ENCODE data around the gene MID2.

MID2 gene

DNA sequence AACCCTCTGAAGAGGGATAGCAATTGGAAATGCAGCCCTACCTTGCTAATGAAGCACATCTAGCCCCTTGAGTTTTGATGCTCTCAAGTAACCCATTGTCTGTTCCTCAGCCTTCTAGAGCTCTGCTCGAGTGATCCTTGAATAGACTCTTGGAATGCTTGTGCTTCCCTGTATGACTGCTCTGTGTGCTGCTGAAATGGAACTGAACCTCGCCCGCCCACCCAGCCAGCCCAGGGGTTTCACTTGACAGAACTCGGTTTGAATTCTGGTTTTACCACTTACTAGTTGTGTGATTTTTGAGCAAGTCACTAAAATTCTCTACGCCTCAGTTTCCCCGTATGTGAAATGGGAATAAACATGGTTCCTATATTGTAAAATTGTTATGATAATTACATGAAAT lies 77.1 kb downstream of the MID2 start:
- no peak for DNase-seq (ENCODE audit: low spot score)
- TF ChIP-seq, protein P1, sequence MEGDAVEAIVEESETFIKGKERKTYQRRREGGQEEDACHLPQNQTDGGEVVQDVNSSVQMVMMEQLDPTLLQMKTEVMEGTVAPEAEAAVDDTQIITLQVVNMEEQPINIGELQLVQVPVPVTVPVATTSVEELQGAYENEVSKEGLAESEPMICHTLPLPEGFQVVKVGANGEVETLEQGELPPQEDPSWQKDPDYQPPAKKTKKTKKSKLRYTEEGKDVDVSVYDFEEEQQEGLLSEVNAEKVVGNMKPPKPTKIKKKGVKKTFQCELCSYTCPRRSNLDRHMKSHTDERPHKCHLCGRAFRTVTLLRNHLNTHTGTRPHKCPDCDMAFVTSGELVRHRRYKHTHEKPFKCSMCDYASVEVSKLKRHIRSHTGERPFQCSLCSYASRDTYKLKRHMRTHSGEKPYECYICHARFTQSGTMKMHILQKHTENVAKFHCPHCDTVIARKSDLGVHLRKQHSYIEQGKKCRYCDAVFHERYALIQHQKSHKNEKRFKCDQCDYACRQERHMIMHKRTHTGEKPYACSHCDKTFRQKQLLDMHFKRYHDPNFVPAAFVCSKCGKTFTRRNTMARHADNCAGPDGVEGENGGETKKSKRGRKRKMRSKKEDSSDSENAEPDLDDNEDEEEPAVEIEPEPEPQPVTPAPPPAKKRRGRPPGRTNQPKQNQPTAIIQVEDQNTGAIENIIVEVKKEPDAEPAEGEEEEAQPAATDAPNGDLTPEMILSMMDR (IDR thresholded peaks at IDR 0.05): no peak
- Histone ChIP-seq H3K27ac (no peak overlapping the region), H3K4me3 (no peak overlapping the region)

DNA sequence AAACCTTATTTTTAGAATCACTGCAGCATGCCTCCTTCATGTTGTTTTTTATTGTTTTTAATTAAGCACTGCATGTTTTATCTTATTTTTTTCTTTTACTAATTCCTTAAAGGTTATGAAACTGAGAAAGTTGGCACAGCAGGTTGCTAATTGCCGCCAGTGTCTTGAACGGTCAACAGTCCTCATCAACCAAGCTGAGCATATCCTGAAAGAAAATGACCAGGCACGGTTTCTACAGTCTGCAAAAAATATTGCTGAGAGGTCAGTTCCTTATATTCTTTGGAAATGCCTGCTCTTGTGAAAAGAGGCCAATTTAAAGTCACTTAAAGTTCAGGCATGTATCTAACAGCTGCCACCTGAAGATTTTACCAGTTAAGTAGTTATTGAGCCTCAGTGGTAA lies 79.7 kb downstream of the MID2 start:
- Histone ChIP-seq H3K27ac (no peak overlapping the region), H3K4me3 (no peak overlapping the region)
- TF ChIP-seq, protein P1 (IDR thresholded peaks at IDR 0.05): no peak
- DNase-seq (ENCODE audit: low spot score): no peak

DNA sequence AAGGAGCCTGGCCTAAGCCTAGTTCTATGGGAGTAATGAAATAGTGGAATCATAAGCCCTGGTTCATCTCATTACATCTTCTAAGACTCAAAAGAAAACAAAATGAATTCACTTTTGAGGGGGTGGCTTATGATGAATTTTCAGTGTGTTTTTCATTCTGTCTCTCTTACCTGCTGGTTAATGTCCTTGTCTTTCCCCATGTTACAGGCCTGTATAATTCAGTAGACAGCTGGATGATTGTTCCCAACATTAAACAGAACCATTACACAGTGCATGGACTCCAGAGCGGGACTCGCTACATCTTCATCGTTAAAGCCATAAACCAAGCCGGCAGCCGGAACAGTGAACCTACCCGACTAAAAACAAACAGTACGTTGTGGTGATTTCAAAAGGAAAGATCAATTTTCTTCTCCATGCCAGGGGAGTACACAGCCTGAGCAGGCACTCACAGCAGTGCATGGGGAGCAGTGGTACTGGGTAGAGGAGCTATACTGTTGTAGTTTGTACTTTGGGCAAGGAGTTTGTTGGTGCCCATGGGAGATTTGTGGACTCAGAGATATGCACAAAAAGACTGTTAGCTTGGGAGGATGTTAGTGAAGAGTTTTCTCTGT lies 98.6 kb downstream of the MID2 start:
- no peak overlapping the region for H3K4me3 ChIP-seq
- no peak for DNase-seq (ENCODE audit: low spot score)
- H3K27ac ChIP-seq: no peak overlapping the region
- TF ChIP-seq, protein P1 (IDR thresholded peaks at IDR 0.05): no peak

DNA sequence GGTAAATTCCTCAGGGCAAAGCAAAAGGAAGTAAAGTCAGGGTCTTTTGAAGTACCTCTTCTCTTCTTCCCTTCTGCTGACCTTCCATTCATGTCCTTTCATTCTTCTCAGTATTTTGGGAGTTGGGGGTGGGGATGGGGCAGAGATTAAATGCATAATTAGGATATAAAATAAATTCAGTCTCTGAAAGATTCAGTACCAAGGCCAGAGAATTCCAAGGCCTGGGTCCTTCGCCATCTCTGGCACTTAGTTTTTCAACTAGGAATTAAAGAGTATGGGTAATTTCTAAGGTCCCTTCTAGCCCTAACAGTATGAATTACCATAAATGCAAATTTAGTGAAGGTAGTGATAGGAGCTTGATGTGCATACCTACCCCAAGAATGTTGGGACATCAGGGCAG lies 108.6 kb downstream of the MID2 start:
- TF ChIP-seq, protein P1 (IDR thresholded peaks at IDR 0.05): no peak
- Histone ChIP-seq H3K27ac (no peak overlapping the region), H3K4me3 (no peak overlapping the region)
- no peak for DNase-seq (ENCODE audit: low spot score)

DNA sequence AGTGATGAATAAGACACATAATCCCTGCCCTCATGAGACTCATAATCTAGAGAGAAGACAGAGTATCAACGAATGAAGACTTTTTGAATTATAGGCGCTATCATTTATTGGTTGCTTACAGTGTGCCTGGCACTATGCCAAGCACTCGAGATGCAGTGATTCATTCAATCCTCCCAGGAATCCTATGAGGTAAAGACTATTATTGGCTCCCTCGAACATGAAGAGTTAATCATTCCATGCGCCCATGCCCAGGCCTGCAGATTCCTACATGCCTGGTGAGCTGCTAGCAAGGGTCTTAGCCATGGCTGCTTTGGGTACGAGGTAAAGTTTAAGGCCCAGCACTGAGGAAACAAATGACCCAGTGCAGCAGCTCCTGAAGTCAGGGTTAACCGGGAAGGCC lies 109.5 kb downstream of the MID2 start:
- TF ChIP-seq, protein P1 (IDR thresholded peaks at IDR 0.05): no peak
- no peak overlapping the region for H3K4me3 ChIP-seq
- no peak for DNase-seq (ENCODE audit: low spot score)
- H3K27ac ChIP-seq: no peak overlapping the region

DNA sequence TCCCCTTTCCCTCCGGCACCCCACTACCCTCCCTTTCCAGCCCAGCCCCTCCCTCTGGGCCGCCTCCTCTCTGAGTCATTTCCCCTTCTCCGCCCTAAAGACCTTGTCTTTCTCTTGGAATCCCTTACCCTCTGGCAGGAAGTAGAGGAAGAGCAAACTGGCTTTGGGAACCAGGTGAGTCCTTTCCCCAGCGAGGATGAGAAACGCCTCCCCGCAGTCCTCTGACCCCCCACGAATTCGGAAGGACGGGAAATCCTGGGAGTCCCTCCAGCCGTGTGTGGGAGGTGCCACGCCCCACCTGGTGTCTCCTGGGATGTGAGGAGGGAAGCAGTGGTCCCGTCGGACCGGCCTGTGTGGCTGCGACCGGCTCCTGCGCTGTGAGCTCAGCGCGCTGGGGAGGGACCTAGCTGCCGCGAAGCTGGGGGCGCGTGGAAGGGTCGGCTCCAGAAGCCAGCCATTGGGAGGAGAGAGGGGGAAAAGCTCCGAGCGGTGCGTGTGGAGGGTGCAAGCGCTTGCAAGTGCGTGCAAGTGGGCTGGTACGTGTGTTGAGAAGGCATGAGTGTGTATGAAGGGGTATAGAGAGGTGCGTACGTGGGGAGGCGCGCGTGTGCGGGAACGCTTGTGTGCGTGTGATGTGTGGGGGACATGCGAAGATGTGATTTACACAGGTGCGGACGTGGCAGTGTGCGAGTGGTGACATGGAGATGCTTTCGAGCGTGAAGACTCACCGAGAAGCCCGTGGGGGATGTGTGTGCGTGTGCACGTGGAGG lies 110.2 kb downstream of the MID2 start:
- peak overlapping the region; percentile 48 for H3K4me3 ChIP-seq
- no peak for DNase-seq (ENCODE audit: low spot score)
- TF ChIP-seq, protein P1 (IDR thresholded peaks at IDR 0.05): no peak
- no peak overlapping the region for H3K27ac ChIP-seq

DNA sequence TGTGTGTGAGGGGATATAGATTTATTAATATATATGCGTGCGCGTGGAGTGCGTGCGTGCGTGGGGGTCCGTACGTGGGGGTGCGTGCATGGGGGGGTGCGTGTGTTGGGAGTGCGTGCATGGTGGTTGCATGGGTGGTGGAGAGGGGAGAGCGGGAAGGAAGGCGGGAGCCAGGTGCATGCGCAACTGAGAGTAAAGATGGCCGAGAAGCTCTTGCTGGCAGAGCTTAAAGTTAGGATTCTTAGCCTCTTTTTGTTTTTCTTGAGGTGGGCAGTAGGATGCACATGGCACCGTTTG lies 110.7 kb downstream of the MID2 start:
- TF ChIP-seq, protein P1 (IDR thresholded peaks at IDR 0.05): no peak
- Histone ChIP-seq H3K4me3 (no peak overlapping the region), H3K27ac (no peak overlapping the region)
- DNase-seq (ENCODE audit: low spot score): no peak
